Skin epidermis (tissue), 12 donors: ENCODE measurements around the gene PSMC5.
"Not testable (repeated sequence)": the region's sequence is repeated elsewhere in the genome, so short reads cannot be mapped to it uniquely, and the experiment has no call there.

Experiments used
- H3K27ac ChIP-seq, 21 experiments: fragments of 200-600 bp; sonication (generic) in 11 of 21; one replicate each; pipeline ENCODE4 v1.5.0; 2020; ENCODE audit warnings: mild to moderate bottlenecking in 3 of 21, inconsistent platforms in 2 of 21, moderate library complexity in 2 of 21
- H3K4me3 ChIP-seq, 7 experiments: fragments of 200-600 bp; sonication (generic) in 2 of 7; one replicate each; pipeline ENCODE4 v1.5.0; 2020; ENCODE audit warnings: inconsistent platforms in 2 of 7, mild to moderate bottlenecking in 2 of 7, moderate library complexity in 1 of 7

PSMC5 gene

DNA sequence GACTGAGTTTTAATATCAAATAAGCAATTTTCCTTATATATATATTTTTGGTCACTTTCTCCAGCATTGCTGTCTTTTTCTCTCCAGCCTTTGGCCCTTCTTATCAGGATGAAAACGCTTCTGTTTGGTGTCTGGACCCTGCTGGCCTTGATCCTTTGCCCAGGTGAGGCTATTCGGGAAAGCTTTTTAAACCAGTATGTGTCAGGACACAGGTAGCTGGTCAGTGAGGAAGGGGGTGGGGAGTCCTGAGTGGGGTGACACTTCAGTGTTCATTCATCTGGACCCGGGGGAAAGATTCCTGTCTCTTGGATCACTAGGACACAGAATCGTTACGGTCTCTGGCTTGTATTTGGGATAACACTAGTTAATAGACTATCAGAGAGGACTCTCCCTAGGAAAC, 27.5 kb downstream of the PSMC5 start:
- H3K27ac ChIP-seq = no peak overlapping the region
- no peak overlapping the region for H3K4me3 ChIP-seq

GRCh38 chr17:63855185-63855584, 28.0 kb downstream of the PSMC5 start:
- H3K27ac ChIP-seq = no peak overlapping the region
- no peak overlapping the region for H3K4me3 ChIP-seq

DNA sequence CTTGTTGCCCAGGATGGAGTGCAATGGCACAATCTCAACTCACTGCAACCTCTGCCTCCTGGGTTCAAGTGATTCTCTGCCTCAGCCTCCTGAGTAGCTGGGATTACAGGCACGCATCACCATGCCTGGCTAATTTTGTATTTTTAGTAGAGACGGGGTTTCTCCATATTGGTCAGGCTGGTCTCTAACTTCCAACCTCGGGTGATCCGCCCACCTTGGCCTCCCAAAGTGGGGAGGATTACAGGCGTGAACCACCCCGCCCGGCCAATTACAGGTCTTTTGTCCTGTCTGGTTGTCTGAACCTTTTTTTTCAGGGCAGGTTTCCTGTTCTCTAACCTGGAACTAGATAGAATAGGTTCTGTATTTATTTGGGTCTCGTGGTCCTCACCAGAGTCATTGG, 29.2 kb downstream of the PSMC5 start:
- H3K4me3 ChIP-seq = not testable (repeated sequence)

GRCh38 chr17:63859257-63859656, 32.0 kb downstream of the PSMC5 start:
- H3K4me3 ChIP-seq = no peak overlapping the region
- no peak overlapping the region for H3K27ac ChIP-seq

More for the DNA sequence above, 29.2 kb downstream of the PSMC5 start:
- not testable (repeated sequence) for H3K27ac ChIP-seq

DNA sequence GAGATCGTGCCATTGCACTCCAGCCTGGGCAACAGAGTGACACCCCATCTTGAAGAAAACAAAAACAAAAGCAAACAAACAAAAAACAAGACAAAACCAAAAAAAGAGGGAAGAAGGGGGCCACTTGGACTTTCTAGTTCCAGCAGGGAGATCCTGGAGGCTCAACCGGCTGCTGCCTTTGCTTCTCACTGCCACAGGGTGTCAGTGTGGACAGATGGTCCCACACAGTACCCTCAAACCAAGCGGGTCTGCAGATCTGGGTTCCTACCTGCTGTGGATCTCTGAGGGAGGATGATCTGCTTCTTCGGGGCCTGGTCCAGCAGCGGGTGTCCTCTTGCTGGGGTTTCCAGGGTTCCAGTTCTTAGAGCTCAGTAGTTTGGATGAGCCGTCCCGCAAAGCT, 39.4 kb downstream of the PSMC5 start:
- not testable (repeated sequence) for H3K27ac ChIP-seq, H3K4me3 ChIP-seq

GRCh38 chr17:63869491-63870291, 42.5 kb downstream of the PSMC5 start:
- not testable (repeated sequence) for H3K4me3 ChIP-seq, H3K27ac ChIP-seq

- H3K27ac ChIP-seq, H3K4me3 ChIP-seq: not testable (repeated sequence)
Observed at GRCh38 chr17:63870292-63870665, 43.0 kb downstream of the PSMC5 start.

DNA sequence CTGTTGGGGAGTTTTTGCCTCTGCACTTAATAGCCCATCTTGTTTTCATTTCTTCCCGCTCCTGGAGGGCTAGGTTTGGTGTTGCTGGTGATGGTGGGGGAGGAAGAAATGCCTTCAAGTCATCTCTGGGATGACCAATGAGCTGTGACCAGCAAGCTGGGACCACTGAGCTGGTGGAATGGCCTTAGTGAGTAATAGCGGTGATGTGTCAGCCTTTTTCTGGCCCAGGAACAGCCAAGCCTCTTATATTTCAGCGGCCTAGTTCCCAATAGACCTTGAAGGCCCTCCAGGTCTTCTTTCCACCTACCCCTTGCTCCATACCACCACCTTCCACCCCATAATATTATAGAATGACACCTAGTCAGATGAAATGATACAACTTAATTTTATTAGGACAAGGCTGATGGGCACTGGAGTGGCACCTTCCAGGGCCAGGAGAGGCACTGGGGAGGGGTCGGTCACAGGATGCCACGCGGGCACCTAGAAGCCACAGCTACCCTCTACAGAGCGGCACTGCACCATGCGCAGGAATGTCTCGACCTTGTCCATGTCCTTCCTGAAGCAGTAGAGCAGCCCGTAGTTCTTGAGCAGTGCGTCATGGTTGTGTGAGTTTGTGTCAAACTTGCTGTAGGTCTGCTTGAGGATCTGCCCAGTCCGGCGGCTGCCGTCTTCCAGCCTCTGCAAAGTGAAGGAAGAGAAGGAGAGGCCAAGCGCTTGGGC, 44.6 kb downstream of the PSMC5 start:
- H3K4me3 ChIP-seq, H3K27ac ChIP-seq: not testable (repeated sequence)

DNA sequence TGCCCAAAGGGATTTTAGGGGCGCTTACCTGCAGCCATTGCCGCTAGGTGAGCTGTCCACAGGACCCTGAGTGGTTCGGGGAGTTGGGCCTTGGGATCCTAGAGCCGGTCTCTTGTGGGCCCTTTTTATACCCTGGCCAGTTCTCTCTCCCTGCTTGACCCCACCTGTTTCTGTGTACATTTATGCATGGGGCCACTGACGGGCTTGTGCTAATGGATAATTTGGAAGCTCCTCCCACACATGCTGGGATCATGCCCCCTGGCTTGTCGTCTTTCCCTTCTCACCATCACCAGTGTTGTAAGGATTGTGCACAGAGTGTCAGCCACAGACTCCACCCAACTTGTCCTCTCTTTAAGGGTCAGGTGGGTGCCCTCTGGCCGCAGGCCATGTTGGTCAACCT, 46.3 kb downstream of the PSMC5 start, which contains the start of gene CSH2:
TSS of gene CSH2 (minus strand) at position 101 of the 400 bp plus-strand sequence. CDS start at position 38, 63 bp downstream.
- not testable (repeated sequence) for H3K27ac ChIP-seq, H3K4me3 ChIP-seq

DNA sequence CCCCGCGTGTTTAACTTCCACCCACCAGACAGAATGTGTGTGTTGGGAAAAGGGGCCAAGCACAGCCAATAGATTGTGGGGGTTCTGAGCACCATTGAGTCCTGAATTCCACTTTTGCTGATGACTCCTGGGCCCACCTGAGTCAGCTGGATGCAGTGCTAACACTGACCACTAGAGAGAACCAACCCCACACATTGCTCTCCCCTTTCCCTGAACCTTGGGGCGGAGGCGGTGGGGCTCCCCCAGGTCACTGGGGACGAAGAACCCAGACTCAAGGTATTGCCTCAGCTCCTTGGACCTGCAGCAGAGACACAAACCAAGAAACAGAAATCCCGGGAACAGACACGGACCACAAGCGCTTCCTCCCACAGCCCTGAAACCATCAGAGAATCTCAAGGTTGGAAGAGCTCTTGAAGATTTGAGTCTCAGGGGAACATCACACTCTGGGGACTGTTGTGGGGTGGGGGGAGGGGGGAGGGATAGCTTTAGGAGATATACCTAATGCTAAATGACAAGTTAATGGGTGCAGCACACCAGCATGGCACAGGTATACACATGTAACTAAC, 46.9 kb downstream of the PSMC5 start:
- H3K4me3 ChIP-seq, H3K27ac ChIP-seq: not testable (repeated sequence)

- not testable (repeated sequence) for H3K27ac ChIP-seq, H3K4me3 ChIP-seq
Observed at GRCh38 chr17:63874693-63875092, 47.5 kb downstream of the PSMC5 start.

GRCh38 chr17:63878413-63878812, 51.2 kb downstream of the PSMC5 start:
- H3K27ac ChIP-seq, H3K4me3 ChIP-seq: not testable (repeated sequence)

DNA sequence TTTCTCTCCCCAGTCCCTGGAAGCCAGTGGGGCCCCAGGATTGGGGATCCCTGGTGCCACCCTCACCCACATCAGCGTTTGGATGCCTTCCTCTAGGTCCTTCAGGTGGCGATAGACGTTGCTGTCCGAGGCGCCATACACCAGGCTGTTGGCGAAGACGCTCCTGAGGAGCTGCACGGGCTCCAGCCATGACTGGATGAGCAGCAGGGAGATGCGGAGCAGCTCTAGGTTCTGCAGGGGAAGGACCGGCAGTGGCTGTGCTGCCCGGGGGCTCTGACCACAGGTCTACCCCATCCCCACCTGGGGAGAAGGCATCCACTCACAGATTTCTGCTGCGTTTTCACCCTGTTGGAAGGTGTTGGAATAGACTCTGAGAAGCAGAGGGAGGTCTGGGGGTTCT, 53.5 kb downstream of the PSMC5 start:
- H3K27ac ChIP-seq = no peak overlapping the region

DNA sequence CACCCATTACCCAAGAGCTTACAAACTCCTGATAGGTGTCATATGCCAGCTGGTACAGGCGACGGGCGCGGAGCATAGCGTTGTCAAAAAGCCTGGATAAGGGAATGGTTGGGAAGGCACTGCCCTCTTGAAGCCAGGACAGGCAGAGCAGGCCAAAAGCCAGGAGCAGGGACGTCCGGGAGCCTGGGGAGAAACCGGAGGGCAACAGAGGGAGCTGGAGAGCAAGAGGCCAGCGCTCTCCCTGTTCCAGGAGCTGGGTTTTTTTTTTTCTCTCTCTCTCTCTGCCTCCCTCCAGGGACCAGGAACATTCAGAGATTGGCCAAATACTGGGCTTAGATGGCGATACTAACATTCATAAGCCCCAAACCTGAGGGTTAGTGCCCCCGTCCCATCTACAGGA, 54.1 kb downstream of the PSMC5 start:
- H3K4me3 ChIP-seq, H3K27ac ChIP-seq: not testable (repeated sequence)

More for the DNA sequence above, 53.5 kb downstream of the PSMC5 start:
- no peak overlapping the region for H3K4me3 ChIP-seq
